ENCODE measurements around the gene OPA1. TPM values are rescaled to one million over a fixed set of nuclear protein-coding genes. Genes with fewer than 3 reads are reported as not detected.

Gene OPA1
- total RNA-seq, 1 experiment from 2014 or later: 115 TPM

DNA sequence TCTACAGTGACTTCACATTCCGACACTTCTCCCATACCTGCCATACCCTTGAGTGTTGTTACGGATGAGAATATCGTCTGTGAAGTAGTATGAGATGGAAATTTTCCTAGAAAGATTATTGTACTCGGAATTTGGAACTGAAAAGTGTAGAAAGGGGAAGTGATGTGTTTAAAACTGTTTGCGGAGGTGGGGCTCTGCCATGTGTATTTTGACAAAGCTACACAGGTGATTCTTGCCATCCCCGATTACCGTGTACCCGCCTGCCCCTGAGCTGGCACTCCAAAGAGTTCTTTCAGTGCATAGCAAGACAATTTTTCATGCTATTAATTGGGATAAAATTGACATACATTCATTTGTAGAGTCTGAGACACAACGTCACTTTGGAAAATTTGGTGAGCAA, 81.7 kb downstream of the OPA1 start:
- Mint-ChIP-seq H3K4me1 (ENCODE audit: low read depth, unreplicated experiment) (no peaks in the 10 kb centered on the region), H3K36me3 (ENCODE audit: insufficient read depth, unreplicated experiment) (peaks cover 48% of the 10 kb centered on the region), H3K4me3 (ENCODE audit: low read depth, unreplicated experiment) (no peak overlapping the region), H3K9me3 (ENCODE audit: low read depth, unreplicated experiment) (no peaks in the 10 kb centered on the region), H3K27me3 (ENCODE audit: unreplicated experiment) (no peaks in the 10 kb centered on the region), H3K27ac (ENCODE audit: unreplicated experiment) (no peak overlapping the region)
- intact Hi-C loops (cut with micrococcal nuclease; ENCODE audit: unreplicated experiment): no loop called here
- CTCF ChIA-PET: no interaction called here
- DNase-seq: no peak
- no peak for TF ChIP-seq CTCF (IDR thresholded peaks at IDR 0.05; ENCODE audit: unreplicated experiment)
- BruUV-seq (replicated peaks): no TSS peak

GRCh38 chr3:193677734-193678133, 84.7 kb downstream of the OPA1 start:
- no TSS peak for BruUV-seq (replicated peaks)
- Mint-ChIP-seq H3K36me3 (ENCODE audit: insufficient read depth, unreplicated experiment) (peaks cover 48% of the 10 kb centered on the region), H3K4me1 (ENCODE audit: low read depth, unreplicated experiment) (no peaks in the 10 kb centered on the region), H3K9me3 (ENCODE audit: low read depth, unreplicated experiment) (no peaks in the 10 kb centered on the region), H3K27me3 (ENCODE audit: unreplicated experiment) (no peaks in the 10 kb centered on the region), H3K4me3 (ENCODE audit: low read depth, unreplicated experiment) (no peak overlapping the region), H3K27ac (ENCODE audit: unreplicated experiment) (no peak overlapping the region)
- intact Hi-C loops (cut with micrococcal nuclease; ENCODE audit: unreplicated experiment): no loop called here
- CTCF ChIA-PET: no interaction called here
- no peak for DNase-seq
- no peak for TF ChIP-seq CTCF (IDR thresholded peaks at IDR 0.05; ENCODE audit: unreplicated experiment)

GRCh38 chr3:193680220-193680619, 87.2 kb downstream of the OPA1 start:
- no peaks in the 10 kb centered on the region for H3K27me3 Mint-ChIP-seq (ENCODE audit: unreplicated experiment)
- H3K9me3 Mint-ChIP-seq (ENCODE audit: low read depth, unreplicated experiment): no peaks in the 10 kb centered on the region
- H3K4me3 Mint-ChIP-seq (ENCODE audit: low read depth, unreplicated experiment): no peak overlapping the region
- BruUV-seq (replicated peaks): no TSS peak
- peaks cover 40% of the 10 kb centered on the region for H3K36me3 Mint-ChIP-seq (ENCODE audit: insufficient read depth, unreplicated experiment)
- CTCF ChIA-PET: no interaction called here
- TF ChIP-seq CTCF (IDR thresholded peaks at IDR 0.05; ENCODE audit: unreplicated experiment): no peak
- H3K4me1 Mint-ChIP-seq (ENCODE audit: low read depth, unreplicated experiment): no peaks in the 10 kb centered on the region
- DNase-seq: no peak
- no peak overlapping the region for H3K27ac Mint-ChIP-seq (ENCODE audit: unreplicated experiment)
- intact Hi-C loops (cut with micrococcal nuclease; ENCODE audit: unreplicated experiment): no loop called here

DNA sequence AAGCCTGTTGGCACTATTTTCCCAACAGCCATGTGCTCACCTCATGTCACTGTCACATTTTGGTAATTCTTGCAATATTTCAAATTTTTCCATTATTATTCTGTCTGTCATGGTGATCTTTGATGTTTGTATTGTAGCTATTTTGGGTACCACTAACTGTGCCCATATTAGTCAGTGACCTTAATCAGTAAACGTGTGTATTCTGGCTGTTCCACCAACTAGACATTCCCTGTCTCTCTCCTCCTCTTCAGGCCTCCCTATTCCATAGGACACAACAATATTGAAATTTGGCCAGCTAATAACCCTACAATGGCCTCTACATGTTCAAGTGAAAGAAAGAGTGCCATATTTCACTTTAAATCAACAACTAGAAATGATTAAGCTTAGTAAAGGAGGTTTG, 88.6 kb downstream of the OPA1 start:
- TF ChIP-seq CTCF (IDR thresholded peaks at IDR 0.05; ENCODE audit: unreplicated experiment): no peak
- no TSS peak for BruUV-seq (replicated peaks)
- Mint-ChIP-seq H3K4me3 (ENCODE audit: low read depth, unreplicated experiment) (no peak overlapping the region), H3K27ac (ENCODE audit: unreplicated experiment) (no peak overlapping the region), H3K4me1 (ENCODE audit: low read depth, unreplicated experiment) (peaks cover under 1% of the 10 kb centered on the region), H3K36me3 (ENCODE audit: insufficient read depth, unreplicated experiment) (peaks cover 28% of the 10 kb centered on the region), H3K9me3 (ENCODE audit: low read depth, unreplicated experiment) (no peaks in the 10 kb centered on the region), H3K27me3 (ENCODE audit: unreplicated experiment) (no peaks in the 10 kb centered on the region)
- DNase-seq: no peak
- intact Hi-C loops (cut with micrococcal nuclease; ENCODE audit: unreplicated experiment): no loop called here
- CTCF ChIA-PET: interaction anchor here (1.0 kb wide), 1 partner anchor 100 kb away, joined by 3 read pairs; no protein-coding TSS in a partner anchor

All from Calu3 (cell line).